HepG2 (cell line): Measurements from ENCODE around the gene CA12. TPM values are rescaled to one million over a fixed set of nuclear protein-coding genes. Genes with fewer than 3 reads are reported as not detected.

Experiments
- ATAC-seq: fragments of 200-7000 bp; cut with Tn5 transposase; 3 replicates; pipeline ENCODE4 v1.9.1; 2020; ENCODE audit warnings: mild to moderate bottlenecking, moderate library complexity
- BruUV-seq: library from RNA; stranded (reverse); fragments of 400-500 nt; replicated peaks from 2 replicates; lab custom pipeline; 2021; lab: Mats Ljungman, UMichigan
- CTCF ChIA-PET: fragments of 300-600 bp; formaldehyde crosslinking; extraction: SDS; loops from one replicate; lab custom pipeline; 2021; ENCODE audit warnings: low total read pairs, inconsistent platforms, low intra/inter-chr PET ratio; lab: Yijun Ruan, JAX
- POLR2A ChIA-PET: fragments of 350-600 bp; sonication (Branson Sonifier 250); formaldehyde crosslinking; loops from one replicate; lab custom pipeline; 2020; ENCODE audit warnings: antibody characterized with exemption, inconsistent platforms; lab: Yijun Ruan, JAX
- DNase-seq: peaks from one replicate; pipeline ENCODE4 v3.0.0-alpha.2; 2015; ENCODE audit warnings: low spot score
- FAIRE-seq: peaks from 3 replicates; lab custom pipeline; 2011; peaks lifted over from hg19 to GRCh38; lab: Jason Lieb, UNC
- H2AFZ ChIP-seq: one replicate; pipeline ENCODE4 v1.6.1; 2011; ENCODE audit warnings: low read length, inconsistent platforms
- H3K27ac ChIP-seq: fragments of 300-600 bp; 3 replicates; pipeline ENCODE4 v1.8.0; 2011; ENCODE audit warnings: mixed run types, mild to moderate bottlenecking, mixed read lengths, low read length, inconsistent platforms; ENCODE audit not compliant: insufficient read depth; ENCODE audit errors: extremely low read length
- H3K27me3 ChIP-seq, 2 experiments: fragments of 200-600 bp in 1 of 2; 2 replicates in 1 of 2; 3 replicates in 1 of 2; pipeline versions ENCODE4 v1.6.0 to v1.8.0; 2011; ENCODE audit warnings: low read length in 2 of 2, mild to moderate bottlenecking in 2 of 2, moderate library complexity in 2 of 2, inconsistent platforms in 1 of 2; ENCODE audit not compliant: insufficient read depth in 2 of 2, control insufficient read depth in 1 of 2
- H3K36me3 ChIP-seq, 2 experiments: fragments of 200-600 bp in 1 of 2; replicated peaks in 1 of 2; 2 replicates in 1 of 2; 3 replicates in 1 of 2; pipeline versions ENCODE4 v1.5.1 to v1.8.0; 2011; ENCODE audit warnings: low read length in 2 of 2, inconsistent platforms in 1 of 2; ENCODE audit not compliant: insufficient read depth in 2 of 2, control insufficient read depth in 1 of 2
- H3K4me1 ChIP-seq: 2 replicates; pipeline ENCODE4 v1.5.1; 2012; ENCODE audit warnings: low read length, inconsistent platforms; ENCODE audit not compliant: insufficient read depth
- H3K4me2 ChIP-seq: 2 replicates; pipeline ENCODE4 v1.6.0; 2011; ENCODE audit warnings: low read depth, low read length, inconsistent platforms
- H3K4me3 ChIP-seq, 3 experiments: fragments of 200-600 bp in 1 of 3; sonication (generic), shearing (Covaris generic) in 1 of 3; replicated peaks in 1 of 3; 2 replicates each; pipeline ENCODE4 v1.5.1; 2011 to 2016; ENCODE audit warnings: low read length in 3 of 3, inconsistent platforms in 2 of 3, low read depth in 2 of 3, mild to moderate bottlenecking in 2 of 3, control low read depth in 1 of 3, mixed read lengths in 1 of 3; ENCODE audit not compliant: insufficient read depth in 1 of 3
- H3K79me2 ChIP-seq: one replicate; pipeline ENCODE4 v1.6.1; 2011; ENCODE audit warnings: low read length, inconsistent platforms; ENCODE audit not compliant: insufficient read depth
- H3K9ac ChIP-seq: 2 replicates; pipeline ENCODE4 v1.6.0; 2011; ENCODE audit warnings: mild to moderate bottlenecking, low read depth, low read length, inconsistent platforms; ENCODE audit not compliant: insufficient read depth
- H3K9me3 ChIP-seq: 2 replicates; pipeline ENCODE4 v1.5.1; 2012; ENCODE audit warnings: mild to moderate bottlenecking, low read length
- H4K20me1 ChIP-seq: 2 replicates; pipeline ENCODE4 v1.6.0; 2011; ENCODE audit warnings: inconsistent platforms, mild to moderate bottlenecking, low read length, moderate library complexity; ENCODE audit not compliant: insufficient read depth
- ATAD3A ChIP-seq: sonication (generic); formaldehyde crosslinking; IDR thresholded peaks from 2 replicates; pipeline ENCODE4 v1.4.0; 2020; ENCODE audit warnings: missing genetic modification reagents
- CERS6 ChIP-seq: sonication (generic); formaldehyde crosslinking; IDR thresholded peaks from 2 replicates; pipeline ENCODE4 v1.5.0; 2020; ENCODE audit warnings: missing genetic modification reagents
- E2F1 ChIP-seq: sonication (generic); formaldehyde crosslinking; IDR thresholded peaks from 2 replicates; pipeline ENCODE4 v1.5.0; 2020; ENCODE audit warnings: missing genetic modification reagents
- HNRNPL ChIP-seq: fragments of 200-400 bp; formaldehyde crosslinking; IDR thresholded peaks from 2 replicates; pipeline ENCODE4 v1.6.1; 2017; ENCODE audit warnings: mild to moderate bottlenecking, low read depth, low read length
- KAT8 ChIP-seq: IDR thresholded peaks from 2 replicates; pipeline ENCODE4 v1.6.1; 2016; ENCODE audit warnings: missing genetic modification reagents, missing compliant biosample characterization
- MEIS2 ChIP-seq: sonication (generic); formaldehyde crosslinking; IDR thresholded peaks from 2 replicates; pipeline ENCODE4 v1.9.0; 2021; ENCODE audit warnings: mild to moderate bottlenecking, missing genetic modification reagents
- RFXANK ChIP-seq: IDR thresholded peaks from 2 replicates; pipeline ENCODE4 v1.6.1; 2016
- ZNF256 ChIP-seq: sonication (generic); formaldehyde crosslinking; conservative IDR thresholded peaks from 2 replicates; pipeline ENCODE4 v1.4.0; 2020; ENCODE audit warnings: missing genetic modification reagents
- WGBS: methylation state at CpG from one replicate; pipeline ENCODE4 v1.1.6; 2017; ENCODE audit warnings: low lambda C conversion rate; 5-methylcytosine and 5-hydroxymethylcytosine counted together
- in situ Hi-C: cut with HindIII; loops from 2 replicates; pipeline ENCODE4 v1.10.0; 2017; ENCODE audit warnings: low pct_unique_long_range_greater_than_20kb; ENCODE audit not compliant: extremely low pct_ligation_motif_present
- intact Hi-C: fragments of 100-400 bp; cut with micrococcal nuclease; formaldehyde crosslinking; loops from one replicate; pipeline ENCODE4 v1.10.0; 2022; ENCODE audit not compliant: unreplicated experiment
- polyA plus RNA-seq, 8 experiments: library from polyadenylated mRNA; depleted of rRNA in 3 of 8; stranded (reverse) in 7 of 8; unstranded in 1 of 8; fragments of >200 nt; fragmentation: Illumina TruSeq in 4 of 8; extraction: Trizol in 4 of 8; gene quantifications; 2 replicates each; pipeline versions ENCODE4 v1.2.1 to v1.2.3, GENCODE V29; 2011 to 2016; ENCODE audit warnings: low read depth in 4 of 8, missing spikeins in 1 of 8, mixed read lengths in 1 of 8; ENCODE audit not compliant: insufficient read depth in 1 of 8
- total RNA-seq, 5 experiments: library from RNA; depleted of rRNA; stranded (reverse); fragments of >200 nt; fragmentation: Illumina TruSeq; extraction: Trizol; gene quantifications; 2 replicates each; pipeline ENCODE4 v1.2.3, GENCODE V29; 2016; ENCODE audit warnings: low read depth in 1 of 5

Gene CA12
- total and polyA plus RNA-seq, 2 of the 13 experiments (the other 11 are each of a cell fraction or from before 2014, with no cell fraction given), result 0.07 to 0.20 TPM

DNA sequence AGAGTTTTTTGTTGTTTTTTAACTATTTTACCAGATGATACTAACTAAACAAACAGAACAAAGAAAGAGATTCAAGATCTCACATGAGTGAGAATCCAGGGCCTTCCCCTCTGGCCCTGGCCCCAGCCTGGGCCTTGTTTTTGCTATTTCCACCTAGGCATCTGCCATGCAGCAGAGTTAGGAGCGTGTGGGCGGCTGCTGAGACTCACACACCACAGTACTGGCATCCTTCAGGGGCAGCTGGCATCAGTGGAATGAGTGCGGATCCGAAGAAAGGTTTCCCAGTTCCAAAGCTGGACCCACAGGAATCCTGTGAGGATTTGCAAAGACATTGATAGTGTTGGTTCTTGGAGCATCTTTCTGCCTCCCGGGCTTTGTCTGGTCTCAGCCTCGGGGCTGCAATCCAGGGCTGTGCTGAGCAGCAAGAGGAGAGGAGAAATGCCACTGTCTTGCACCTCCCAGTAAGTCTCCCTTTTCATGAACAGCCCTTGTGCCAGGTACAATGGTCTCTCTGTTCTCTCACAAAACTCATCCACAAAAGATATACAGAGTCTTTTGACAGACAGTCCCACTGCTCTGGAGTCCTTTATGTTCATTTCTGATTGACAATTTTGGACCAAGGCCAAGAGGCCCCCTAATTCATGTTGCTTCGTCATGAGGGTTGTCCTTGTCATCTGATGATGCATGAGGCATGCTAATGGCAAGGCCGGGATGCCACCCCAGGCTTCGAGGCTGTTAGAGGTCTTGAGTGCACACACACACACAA, 57.7 kb downstream of the CA12 start:
- no peaks in the 10 kb centered on the region for H3K36me3 ChIP-seq
- TF ChIP-seq E2F1 (CRISPR knock-in tag), result no peak
- TF ChIP-seq ATAD3A, result no peak
- TF ChIP-seq RFXANK (CRISPR knock-in tag), result no peak
- TF ChIP-seq CERS6 (CRISPR knock-in tag), result no peak
- TF ChIP-seq ZNF256 (CRISPR knock-in tag), result no peak
- no peak for TF ChIP-seq KAT8 (CRISPR knock-in tag)
- no peak for TF ChIP-seq HNRNPL
- no peak for TF ChIP-seq MEIS2 (CRISPR knock-in tag)
- no peak overlapping the region for H2AFZ ChIP-seq
- ChIA-PET CTCF (no interaction called here), POLR2A (no interaction called here)
- 36% methylated on average over 8 of the region's 9 CpGs for WGBS
- intact Hi-C loops, result no loop called here
- no peak for ATAC-seq
- H3K27ac ChIP-seq, result no peak overlapping the region
- peaks cover 1 to 4% of the 10 kb centered on the region in 2 experiments; a peak in 1 of 5 replicates for H3K27me3 ChIP-seq
- in situ Hi-C loops, result no loop called here
- no peaks in the 10 kb centered on the region for H3K4me1 ChIP-seq
- DNase-seq, result peak; percentile 3
- H3K4me2 ChIP-seq, result no peak overlapping the region
- H3K79me2 ChIP-seq, result no peaks in the 10 kb centered on the region
- no TSS peak for BruUV-seq
- H3K9me3 ChIP-seq, result no peaks in the 10 kb centered on the region
- no peak overlapping the region for H3K9ac ChIP-seq
- FAIRE-seq, result no peak
- no peak overlapping the region for H3K4me3 ChIP-seq
- no peaks in the 10 kb centered on the region for H4K20me1 ChIP-seq
